Measurements from ENCODE around the gene MMEL1. TPM values are rescaled to one million over a fixed set of nuclear protein-coding genes. Genes with fewer than 3 reads are reported as not detected.
"Not testable (repeated sequence)": the region's sequence is repeated elsewhere in the genome, so short reads cannot be mapped to it uniquely, and the experiment has no call there.

MMEL1 gene
- polyA plus RNA-seq, 1 donor from 2014 or later, result 5.2 TPM

- H3K4me3 ChIP-seq (ENCODE audit: low read length); H3K9ac ChIP-seq (ENCODE audit: low read length); H2AFZ ChIP-seq (ENCODE audit: low read depth, low read length); H3K9me2 ChIP-seq (ENCODE audit: insufficient read depth, low read length); H3K9me3 ChIP-seq (ENCODE audit: low read length); H3K4me2 ChIP-seq (ENCODE audit: low read length); H3F3A ChIP-seq (ENCODE audit: insufficient read depth, low read length, poor library complexity, severe bottlenecking); H3K27ac ChIP-seq (ENCODE audit: low read length); H3K79me2 ChIP-seq (replicated peaks; ENCODE audit: insufficient read depth, low read length); H4K20me1 ChIP-seq (ENCODE audit: insufficient read depth); H3K27me3 ChIP-seq (ENCODE audit: insufficient read depth, low read depth, low read length); H3K36me3 ChIP-seq (ENCODE audit: insufficient read depth, low read length): not testable (repeated sequence)
Measured at GRCh38 chr1:2568187-2568816, 64.5 kb downstream of the MMEL1 start.

DNA sequence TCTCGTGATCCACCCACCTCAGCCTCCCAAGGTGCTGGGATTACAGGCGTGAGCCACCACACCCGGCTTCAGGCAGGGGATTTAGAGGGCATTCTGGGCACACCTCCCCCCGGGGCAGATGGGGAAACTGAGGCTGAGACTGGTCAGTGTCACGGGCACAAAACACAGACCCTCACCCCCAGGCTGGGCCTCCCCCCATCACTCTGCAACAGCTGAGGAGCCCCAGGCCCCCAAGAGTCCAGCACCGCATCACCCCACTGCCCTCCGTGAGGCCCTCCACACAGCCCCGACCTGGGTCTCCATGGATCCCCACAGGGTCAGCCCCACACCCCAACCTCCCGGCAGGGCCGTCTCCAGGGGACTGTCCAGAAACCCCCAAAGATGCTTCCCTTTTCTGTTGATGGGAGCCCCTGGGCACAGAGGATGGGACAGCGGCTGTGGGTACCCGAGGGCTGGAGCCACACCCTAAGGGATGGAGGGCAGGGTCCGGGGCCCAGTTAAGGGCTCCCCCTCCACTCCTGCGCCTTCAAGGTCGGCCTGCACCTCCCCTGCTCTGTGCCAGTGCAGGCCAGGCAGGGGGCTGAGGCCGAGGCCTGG, 65.6 kb downstream of the MMEL1 start:
- Histone ChIP-seq H3K9me2 (ENCODE audit: insufficient read depth, low read length) (no peaks in the 10 kb centered on the region), H3K9ac (ENCODE audit: low read length) (no peak overlapping the region), H3K9me3 (ENCODE audit: low read length) (no peaks in the 10 kb centered on the region), H3K4me3 (ENCODE audit: low read length) (no peak overlapping the region), H3K27me3 (ENCODE audit: insufficient read depth, low read depth, low read length) (no peaks in the 10 kb centered on the region), H3K79me2 (replicated peaks; ENCODE audit: insufficient read depth, low read length) (no peaks in the 10 kb centered on the region), H3K27ac (ENCODE audit: low read length) (no peak overlapping the region), H3K4me2 (ENCODE audit: low read length) (no peak overlapping the region), H3F3A (ENCODE audit: insufficient read depth, low read length, poor library complexity, severe bottlenecking) (no peaks in the 10 kb centered on the region), H2AFZ (ENCODE audit: low read depth, low read length) (no peak overlapping the region), H3K36me3 (ENCODE audit: insufficient read depth, low read length) (no peaks in the 10 kb centered on the region), H4K20me1 (ENCODE audit: insufficient read depth) (no peaks in the 10 kb centered on the region)
- TF ChIP-seq, protein P1, sequence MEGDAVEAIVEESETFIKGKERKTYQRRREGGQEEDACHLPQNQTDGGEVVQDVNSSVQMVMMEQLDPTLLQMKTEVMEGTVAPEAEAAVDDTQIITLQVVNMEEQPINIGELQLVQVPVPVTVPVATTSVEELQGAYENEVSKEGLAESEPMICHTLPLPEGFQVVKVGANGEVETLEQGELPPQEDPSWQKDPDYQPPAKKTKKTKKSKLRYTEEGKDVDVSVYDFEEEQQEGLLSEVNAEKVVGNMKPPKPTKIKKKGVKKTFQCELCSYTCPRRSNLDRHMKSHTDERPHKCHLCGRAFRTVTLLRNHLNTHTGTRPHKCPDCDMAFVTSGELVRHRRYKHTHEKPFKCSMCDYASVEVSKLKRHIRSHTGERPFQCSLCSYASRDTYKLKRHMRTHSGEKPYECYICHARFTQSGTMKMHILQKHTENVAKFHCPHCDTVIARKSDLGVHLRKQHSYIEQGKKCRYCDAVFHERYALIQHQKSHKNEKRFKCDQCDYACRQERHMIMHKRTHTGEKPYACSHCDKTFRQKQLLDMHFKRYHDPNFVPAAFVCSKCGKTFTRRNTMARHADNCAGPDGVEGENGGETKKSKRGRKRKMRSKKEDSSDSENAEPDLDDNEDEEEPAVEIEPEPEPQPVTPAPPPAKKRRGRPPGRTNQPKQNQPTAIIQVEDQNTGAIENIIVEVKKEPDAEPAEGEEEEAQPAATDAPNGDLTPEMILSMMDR (IDR thresholded peaks at IDR 0.05; ENCODE audit: poor library complexity, severe bottlenecking), result no peak
- TF ChIP-seq REST (IDR thresholded peaks at IDR 0.05; ENCODE audit: borderline replicate concordance) (no peak), SMC3 (conservative IDR thresholded peaks at IDR 0.05; ENCODE audit: poor library complexity) (no peak), TAF1 (IDR thresholded peaks at IDR 0.05; ENCODE audit: low read depth) (no peak), EZH2 (IDR thresholded peaks at IDR 0.05; ENCODE audit: borderline replicate concordance, insufficient read depth, low read length, poor library complexity, severe bottlenecking) (no peak), EP300 (conservative IDR thresholded peaks at IDR 0.05; ENCODE audit: poor library complexity, severe bottlenecking) (no peak), POLR2AphosphoS5 (IDR thresholded peaks at IDR 0.05) (no peak), MXI1 (conservative IDR thresholded peaks at IDR 0.05; ENCODE audit: poor library complexity, severe bottlenecking) (no peak)
